ENCODE data around the gene RIOK3. TPM values are rescaled to one million over a fixed set of nuclear protein-coding genes. Genes with fewer than 3 reads are reported as not detected.
"Not testable (repeated sequence)": the region's sequence is repeated elsewhere in the genome, so short reads cannot be mapped to it uniquely, and the experiment has no call there.

Gene RIOK3, protein sequence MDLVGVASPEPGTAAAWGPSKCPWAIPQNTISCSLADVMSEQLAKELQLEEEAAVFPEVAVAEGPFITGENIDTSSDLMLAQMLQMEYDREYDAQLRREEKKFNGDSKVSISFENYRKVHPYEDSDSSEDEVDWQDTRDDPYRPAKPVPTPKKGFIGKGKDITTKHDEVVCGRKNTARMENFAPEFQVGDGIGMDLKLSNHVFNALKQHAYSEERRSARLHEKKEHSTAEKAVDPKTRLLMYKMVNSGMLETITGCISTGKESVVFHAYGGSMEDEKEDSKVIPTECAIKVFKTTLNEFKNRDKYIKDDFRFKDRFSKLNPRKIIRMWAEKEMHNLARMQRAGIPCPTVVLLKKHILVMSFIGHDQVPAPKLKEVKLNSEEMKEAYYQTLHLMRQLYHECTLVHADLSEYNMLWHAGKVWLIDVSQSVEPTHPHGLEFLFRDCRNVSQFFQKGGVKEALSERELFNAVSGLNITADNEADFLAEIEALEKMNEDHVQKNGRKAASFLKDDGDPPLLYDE
- 10 to 100 TPM; 33.1 to 37.2 (median 35.0) TPM for polyA plus RNA-seq

DNA sequence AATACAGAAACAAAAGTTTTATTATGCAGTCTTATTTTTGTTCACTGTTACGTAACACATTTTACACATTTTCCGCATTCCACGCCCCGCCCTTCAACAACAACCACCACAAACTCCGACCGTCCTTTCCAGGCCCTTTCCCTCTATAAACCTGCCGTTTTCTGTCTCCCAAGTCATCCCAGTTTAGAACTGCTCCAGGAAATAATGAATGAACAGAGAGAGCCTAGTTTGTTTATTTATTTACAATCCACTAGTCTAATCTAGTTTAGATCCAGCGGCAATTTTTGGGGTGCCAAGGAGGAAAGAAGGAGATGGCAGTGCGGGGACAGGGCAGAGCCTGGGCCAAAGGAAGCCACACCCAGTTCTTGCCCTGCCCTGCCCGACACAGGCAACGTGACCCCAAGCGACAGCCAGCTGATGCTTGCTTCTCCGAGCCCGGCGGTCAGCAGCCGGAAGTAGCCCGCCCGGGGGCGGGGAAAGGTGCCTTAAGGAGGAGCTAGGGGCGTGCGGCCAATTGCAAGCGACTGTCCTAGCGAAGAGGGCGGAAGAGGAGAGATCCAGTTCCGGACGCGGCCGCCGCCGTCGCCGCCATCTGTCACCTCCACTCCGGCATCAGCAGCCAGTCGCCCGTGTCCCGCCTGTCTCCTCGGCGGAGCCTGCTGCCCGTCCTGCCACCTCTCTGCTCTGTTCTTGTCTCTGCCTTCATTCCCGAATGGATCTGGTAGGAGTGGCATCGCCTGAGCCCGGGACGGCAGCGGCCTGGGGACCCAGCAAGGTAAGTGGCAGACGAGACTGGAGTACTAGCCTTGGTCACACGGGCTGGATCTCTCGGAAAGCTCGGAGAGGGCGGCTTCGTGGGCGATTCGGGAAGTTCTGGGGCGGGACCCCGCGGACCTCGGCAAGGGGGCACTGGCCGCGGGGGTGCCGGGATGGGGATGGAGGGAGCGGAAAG lies at the start of gene RIOK3:
Gene RIOK3, plus strand, starts transcription at position 560 of the 952 bp plus-strand sequence. Its CDS starts 153 bp downstream, at position 713.
- H3K27ac ChIP-seq (ENCODE audit: low read depth, low read length) = peak within 1 kb of the TSS; percentile 68
- 0 to 1% (median 0%) methylated on average over 59 to 60 of the region's 60 CpGs for WGBS, 3 donors

DNA sequence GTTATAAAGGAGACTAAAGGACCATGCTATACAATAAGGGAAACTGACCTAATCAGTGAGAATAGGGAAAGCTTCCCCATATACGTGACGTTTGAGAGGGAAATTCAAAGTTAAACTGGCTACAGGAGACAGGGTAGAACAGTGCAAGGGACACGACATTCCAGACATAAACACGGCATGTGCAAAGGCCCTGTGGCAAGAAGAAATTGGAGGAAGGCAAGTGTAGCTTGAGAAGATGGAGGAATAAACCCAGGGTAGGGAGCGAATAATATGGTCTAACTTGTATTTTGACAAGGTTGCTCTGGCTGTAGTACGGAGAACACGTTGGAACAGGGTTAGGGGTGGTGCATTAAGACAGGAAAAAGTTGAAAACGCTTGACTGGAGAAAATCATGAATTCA lies 49.8 kb upstream of the RIOK3 start:
- 96 to 97% (median 96%) methylated on average over 8 of the region's 8 CpGs for WGBS, 3 donors
- H3K27ac ChIP-seq (ENCODE audit: low read depth, low read length) = no peak overlapping the region

DNA sequence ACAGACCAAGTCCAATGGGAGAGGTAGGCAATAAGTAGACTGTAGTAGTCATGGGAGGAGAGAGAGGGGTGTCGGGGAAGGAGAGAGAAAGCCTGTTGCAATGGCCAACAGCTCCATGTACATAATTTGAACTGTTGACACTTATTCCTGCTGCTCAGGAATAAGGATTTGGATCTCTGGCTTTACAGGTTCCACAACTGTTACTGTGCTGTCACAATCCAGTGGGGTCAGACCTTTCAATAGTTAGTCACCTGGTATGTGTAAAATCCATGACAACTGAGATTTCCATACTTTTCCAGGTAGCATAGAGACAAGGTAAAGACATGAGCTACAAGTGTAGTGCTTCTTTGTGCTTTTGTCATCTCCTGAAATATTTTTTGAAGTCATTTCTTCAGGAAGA lies 47.5 kb upstream of the RIOK3 start:
- 95 to 100% (median 100%) methylated on average over 1 of the region's 1 CpG for WGBS, 3 donors
- H3K27ac ChIP-seq (ENCODE audit: low read depth, low read length) = no peak overlapping the region

DNA sequence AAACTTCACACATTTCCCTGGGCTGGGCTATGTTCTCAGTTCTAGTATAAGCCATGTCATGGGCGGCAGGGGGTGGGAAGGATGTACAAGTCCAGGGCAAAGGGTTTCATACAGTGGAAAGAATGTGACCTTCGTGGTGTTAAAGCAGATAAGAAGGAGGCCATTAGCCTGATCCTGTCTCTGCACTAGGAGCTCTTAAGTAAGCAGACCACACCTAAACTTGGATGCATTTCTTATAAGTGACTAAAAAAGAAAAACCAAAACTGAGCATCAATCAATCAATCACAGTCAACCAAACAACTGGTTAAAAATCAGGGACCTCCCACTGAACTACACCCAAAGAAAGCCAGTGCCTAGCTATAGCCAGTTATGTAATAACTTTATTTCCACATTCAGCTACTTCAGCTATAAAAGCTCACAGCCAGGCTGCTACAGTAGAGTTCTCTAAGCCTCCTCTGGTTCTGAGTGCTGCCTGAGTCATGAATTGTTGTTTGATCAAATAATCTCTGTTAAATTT lies 46.8 kb upstream of the RIOK3 start:
- WGBS, 3 donors = 55 to 67% (median 62%) methylated on average over 2 of the region's 2 CpGs

DNA sequence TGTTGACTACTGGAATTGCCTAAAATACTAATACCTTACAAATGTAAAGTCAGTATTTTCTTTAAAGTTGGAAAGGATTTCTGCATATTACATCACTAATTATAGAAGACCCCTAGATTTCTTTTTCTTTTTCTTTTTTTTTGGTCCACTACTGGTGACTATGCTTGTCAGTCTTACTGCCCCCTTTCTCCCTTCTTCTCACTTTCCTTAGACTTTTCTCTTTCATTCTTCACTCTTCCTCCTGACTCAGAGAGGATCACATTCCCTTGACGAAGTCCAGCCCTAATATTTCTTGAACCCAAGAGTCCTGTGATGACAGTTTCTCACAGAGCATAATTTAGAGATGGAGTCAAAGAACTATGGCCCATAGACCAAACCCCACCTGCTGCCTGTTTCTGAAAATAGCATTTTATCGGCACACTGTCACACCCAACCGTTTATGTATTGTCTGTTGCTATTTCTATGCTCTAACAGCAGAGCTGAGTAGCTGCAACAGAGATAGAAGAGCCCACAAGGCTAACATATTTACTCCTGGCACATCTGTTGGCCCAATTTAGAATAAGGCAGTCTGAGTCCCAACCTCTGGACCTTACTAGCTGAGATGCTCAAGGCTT lies 40.6 kb upstream of the RIOK3 start:
- H3K27ac ChIP-seq (ENCODE audit: low read depth, low read length) = no peak overlapping the region
- 62 to 75% (median 63%) methylated on average over 3 of the region's 3 CpGs for WGBS, 3 donors

More for the DNA sequence above, 46.8 kb upstream of the RIOK3 start:
- no peak overlapping the region for H3K27ac ChIP-seq (ENCODE audit: low read depth, low read length)

DNA sequence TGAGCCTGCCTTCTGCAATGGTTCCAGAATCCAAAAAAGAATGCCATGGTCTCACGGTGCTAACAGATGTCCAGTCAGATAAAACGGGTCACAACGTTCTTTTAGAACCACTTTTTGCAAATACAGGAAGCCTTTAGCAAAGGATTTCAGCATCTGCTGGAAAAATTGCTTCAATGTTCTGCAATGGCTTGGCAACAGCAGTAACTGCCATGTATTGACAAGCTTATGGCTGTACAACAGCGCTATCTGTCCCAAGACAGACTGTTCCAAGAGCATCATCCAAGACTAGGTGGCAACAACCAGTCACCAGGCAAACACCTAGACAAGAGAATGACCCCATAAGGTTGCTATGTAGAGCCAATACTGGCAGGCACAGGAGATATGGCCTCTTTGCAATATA lies 37.6 kb upstream of the RIOK3 start:
- no peak overlapping the region for H3K27ac ChIP-seq (ENCODE audit: low read depth, low read length)
- 41 to 74% (median 53%) methylated on average over 4 of the region's 4 CpGs for WGBS, 3 donors

DNA sequence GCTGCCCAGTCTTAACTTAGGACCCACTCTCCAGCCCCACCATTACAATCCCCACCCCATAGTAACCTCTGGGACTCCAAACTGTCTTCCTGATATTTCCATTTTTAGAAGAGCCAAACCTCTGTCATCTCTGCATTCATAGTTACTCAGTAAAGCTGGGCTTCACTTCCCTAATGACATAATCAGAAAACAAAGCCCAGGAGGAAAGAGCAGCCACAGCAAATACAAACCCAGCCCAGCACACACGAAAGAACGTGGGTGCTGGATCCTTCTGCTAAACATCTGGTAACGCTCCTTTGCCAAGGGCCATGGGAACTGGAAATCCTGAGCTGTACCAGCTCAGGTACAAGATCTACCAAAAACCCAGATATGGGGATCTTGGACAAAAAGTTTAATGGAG lies 36.8 kb upstream of the RIOK3 start:
- 27 to 58% (median 36%) methylated on average over 3 of the region's 3 CpGs for WGBS, 3 donors
- no peak overlapping the region for H3K27ac ChIP-seq (ENCODE audit: low read depth, low read length)

DNA sequence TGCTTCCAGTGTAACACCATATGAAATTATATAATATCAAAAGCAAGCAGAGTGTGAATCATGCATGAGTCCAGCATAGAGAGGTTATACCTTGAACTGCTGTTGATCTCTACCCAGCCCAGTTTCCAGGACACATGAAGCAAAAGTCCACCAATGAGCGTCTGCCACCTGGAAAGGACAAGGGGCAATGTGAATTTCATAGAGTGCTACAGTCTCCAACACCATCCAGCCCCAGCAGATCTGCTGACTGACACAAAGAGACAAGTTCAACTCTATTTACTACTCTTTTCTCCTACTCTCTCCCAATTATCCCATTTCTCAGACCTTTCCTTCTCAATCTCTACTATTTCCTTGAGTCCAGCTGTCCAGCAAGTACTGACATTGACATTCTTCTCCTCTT lies 31.8 kb upstream of the RIOK3 start:
- no peak overlapping the region for H3K27ac ChIP-seq (ENCODE audit: low read depth, low read length)
- WGBS, 3 donors = 100% methylated on average over 1 of the region's 1 CpG

DNA sequence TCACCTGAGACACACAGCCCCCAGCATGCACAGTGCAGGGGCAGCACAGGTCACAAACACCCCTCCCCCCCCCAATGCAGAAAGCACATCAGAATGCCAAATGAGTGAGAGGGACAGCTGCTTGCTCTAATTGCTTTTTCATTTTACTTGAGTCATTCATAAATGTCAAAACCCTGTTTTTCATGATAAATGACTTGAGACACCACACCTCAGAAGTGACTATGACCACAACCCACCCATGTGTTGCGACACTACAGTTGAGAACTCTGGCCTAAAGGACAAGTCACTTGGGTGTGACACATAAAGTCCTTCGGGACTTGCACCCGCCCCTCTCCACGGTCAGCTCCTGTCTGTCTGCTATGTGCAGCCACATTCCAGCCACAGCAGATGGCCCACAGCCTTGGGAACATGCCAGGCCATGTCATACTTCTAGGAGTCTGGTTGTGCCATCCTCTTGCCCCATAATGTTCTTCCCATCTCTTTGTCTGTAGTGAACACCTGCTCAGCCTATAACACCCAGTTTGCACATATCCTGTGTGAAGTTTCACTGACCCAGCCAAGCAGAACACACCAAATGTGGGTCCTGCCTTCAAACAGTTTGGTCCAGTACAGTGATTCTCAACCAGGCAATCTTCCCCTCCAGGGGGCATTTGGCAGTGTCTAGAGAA lies 30.2 kb upstream of the RIOK3 start:
- WGBS, 3 donors = 37 to 86% (median 42%) methylated on average over 4 of the region's 4 CpGs
- H3K27ac ChIP-seq (ENCODE audit: low read depth, low read length) = no peak overlapping the region

DNA sequence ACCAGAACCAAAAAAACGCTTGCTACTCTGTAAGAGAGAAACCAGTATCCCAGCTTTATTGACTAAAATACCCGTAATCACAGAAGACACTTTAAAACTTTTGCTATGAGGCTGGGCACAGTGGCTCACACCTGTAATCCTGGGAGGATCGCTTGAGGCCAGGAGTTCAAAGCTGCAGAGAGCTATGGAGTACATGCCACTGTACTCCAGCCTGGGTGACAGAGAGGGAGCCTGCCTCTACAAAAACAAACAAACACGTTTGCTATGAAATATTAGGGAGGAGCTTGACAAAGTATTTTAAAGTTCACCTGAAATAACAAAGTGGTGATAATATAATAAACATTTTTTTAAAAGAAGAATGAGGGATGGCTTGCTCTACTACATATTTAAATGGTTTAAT lies 28.5 kb upstream of the RIOK3 start:
- WGBS, 3 donors = 87 to 92% (median 89%) methylated on average over 4 of the region's 4 CpGs
- no peak overlapping the region for H3K27ac ChIP-seq (ENCODE audit: low read depth, low read length)

DNA sequence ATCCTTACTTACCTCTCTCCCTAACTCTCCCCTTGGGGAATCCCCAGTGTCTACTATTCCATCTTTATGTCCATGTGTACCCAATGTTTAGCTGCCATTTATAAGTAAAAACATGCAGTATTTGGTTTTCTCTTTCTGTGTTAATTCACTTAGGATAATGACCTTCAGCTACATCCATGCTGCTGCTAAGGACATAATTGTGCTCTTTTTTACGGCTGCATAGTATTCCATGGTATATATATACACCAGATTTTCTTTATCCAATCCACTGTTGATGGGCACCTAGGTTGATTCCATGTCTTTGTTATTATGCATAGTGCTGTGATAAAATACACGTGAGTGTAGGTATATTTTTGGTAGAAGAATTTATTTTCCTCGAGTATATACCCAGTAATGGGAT lies 24.3 kb upstream of the RIOK3 start:
- 65 to 96% (median 84%) methylated on average over 3 of the region's 3 CpGs for WGBS, 3 donors
- no peak overlapping the region for H3K27ac ChIP-seq (ENCODE audit: low read depth, low read length)

DNA sequence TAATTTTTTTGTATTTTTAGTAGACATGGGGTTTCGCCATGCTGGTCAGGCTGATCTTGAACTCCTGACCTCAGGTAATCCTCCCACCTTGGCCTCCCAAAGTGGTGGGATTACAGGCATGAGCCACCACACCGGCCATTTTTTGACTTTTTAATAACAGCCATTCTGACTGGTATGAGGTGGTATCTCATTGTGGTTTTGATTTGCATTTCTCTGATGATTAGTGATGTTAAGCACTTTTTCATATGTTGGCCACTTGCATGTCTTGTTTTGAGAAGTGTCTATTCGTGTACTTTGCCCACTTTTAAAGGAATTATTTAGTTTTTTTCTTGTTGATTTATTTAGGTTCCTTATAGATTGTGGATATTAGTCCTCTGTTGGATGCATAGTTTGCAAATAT lies 23.5 kb upstream of the RIOK3 start:
- H3K27ac ChIP-seq (ENCODE audit: low read depth, low read length) = not testable (repeated sequence)
- WGBS, 3 donors = 53 to 61% (median 56%) methylated on average over 3 of the region's 3 CpGs

DNA sequence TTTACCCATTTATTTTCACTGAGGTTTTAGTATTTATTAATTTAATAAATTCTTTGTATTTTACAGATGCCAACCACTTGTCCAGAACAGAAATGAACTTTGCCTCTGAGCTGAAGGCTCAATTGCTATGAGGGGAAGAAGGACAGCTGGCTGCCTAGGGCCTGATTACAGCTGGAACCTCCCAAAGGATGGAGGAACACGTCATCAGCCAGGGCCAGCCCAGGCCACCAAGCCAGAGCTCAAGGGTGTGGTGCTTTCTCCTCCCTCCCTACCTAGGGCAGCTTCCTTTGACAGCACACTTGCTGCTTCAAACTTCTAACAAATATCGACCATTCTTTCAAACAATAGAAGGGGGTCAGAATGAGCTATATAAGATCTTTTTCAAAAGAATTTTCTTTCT lies 19.7 kb upstream of the RIOK3 start:
- no peak overlapping the region for H3K27ac ChIP-seq (ENCODE audit: low read depth, low read length)
- WGBS, 3 donors = 51 to 76% (median 72%) methylated on average over 2 of the region's 2 CpGs

DNA sequence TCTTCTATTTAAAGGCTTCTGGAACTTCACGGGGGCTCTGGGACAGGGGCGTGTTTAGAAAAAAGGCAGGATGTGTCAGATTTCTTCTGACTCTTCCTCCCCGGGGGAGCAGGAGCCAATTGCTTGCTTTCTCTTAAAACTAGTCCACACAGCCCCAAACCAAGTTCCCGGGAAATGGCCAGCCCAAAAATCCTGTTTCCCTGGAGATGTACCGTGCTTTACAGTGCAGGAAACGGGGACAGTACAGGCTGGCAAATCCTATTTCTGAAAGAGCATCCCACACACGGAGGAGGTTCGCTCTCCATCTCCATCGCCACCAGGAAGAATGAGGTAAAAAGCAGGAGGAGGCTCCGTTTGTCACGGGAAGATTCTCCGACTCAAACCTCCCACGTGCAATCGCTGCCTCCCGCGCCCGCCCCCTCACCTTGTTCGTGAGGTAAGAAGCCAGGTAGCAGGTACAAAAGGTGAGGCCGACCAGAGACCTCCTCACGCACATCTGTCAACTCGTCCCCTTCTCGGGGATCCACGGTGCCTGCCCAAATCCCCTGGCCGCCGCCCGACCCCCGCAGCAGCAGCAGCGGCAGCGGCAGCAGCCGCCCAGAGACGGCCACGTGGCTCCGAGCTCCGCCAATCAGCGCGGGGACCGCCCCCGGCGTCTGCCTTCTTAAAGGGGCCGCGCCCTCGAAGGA lies 15.6 kb upstream of the RIOK3 start:
- WGBS, 3 donors = 0 to 1% (median 0%) methylated on average over 42 of the region's 42 CpGs
- no peak overlapping the region for H3K27ac ChIP-seq (ENCODE audit: low read depth, low read length)

DNA sequence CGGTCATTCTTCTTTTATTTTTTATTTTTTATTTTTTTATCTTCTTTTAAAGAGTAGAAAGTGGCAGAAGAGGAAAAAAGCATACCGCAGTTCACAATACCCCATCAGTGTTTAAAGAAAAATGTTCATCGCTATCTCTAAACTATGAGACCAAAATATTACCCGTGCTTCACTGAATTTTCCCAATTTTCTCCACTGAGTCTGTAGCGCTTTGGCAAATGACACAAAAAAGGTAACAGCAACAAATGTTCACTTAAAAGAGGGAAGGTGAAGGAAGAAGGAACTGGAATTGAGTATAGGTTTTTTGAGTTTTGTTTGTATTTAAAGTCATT lies 15.1 kb upstream of the RIOK3 start:
- WGBS, 3 donors = 33 to 42% (median 33%) methylated on average over 5 of the region's 5 CpGs
- no peak overlapping the region for H3K27ac ChIP-seq (ENCODE audit: low read depth, low read length)

DNA sequence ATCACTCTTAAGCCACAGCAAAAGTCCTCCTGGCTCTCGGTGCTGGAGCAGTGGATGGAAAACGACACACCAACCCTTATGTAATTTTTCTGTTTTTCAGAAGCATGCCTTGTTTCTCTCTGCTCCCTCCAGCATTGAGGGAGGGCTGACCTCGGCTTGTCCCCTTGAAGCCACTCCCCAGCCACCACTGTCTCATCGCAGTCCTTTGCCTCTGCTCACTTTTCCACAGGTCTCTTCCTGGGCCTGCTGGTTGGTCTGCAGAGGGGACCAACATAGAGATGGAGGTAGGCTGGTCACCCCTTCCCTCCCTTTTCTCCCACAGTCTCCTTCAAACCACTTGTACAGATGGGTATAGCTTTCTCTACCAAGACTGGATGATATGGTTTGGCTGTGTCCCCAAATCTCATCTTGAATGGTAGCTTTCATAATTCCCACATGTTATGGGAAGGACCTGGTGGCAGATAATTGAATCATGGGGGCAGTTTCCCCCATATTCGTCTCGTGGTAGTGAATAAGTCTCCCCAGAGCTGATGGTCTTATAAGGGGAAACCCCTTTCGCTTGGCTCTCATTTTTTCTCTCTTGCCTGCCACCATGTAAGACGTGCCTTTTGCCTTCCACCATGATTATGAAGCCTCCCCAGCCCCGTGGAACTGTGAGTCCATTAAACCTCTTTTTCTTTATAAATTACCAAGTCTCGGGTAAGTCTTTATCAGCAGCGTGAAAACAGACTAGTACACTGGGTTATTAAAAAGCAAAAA lies 14.3 kb upstream of the RIOK3 start:
- 82 to 86% (median 84%) methylated on average over 11 of the region's 11 CpGs for whole genome bisulfite sequencing, 3 donors
- no peak overlapping the region for H3K27ac ChIP-seq (ENCODE audit: low read depth, low read length)

DNA sequence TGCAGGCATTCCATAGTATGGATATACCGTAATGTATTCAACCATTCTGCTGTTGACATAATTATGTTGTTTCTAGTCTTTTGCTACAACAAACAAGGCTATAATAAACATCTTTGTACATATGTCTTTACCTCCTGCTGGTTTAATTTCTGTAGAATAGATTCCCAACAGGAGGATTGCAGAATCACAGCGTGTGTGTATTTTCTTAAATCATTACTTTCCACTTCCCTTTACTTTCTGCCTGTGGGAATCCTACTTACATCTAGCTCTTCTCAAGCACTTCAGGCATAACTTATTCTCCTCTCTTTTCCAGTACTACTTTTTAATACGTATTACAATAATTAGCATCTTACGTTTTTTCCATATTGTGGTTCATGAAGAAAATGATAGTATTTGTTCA lies 13.0 kb upstream of the RIOK3 start:
- no peak overlapping the region for H3K27ac ChIP-seq (ENCODE audit: low read depth, low read length)
- WGBS, 3 donors = 82 to 92% (median 86%) methylated on average over 4 of the region's 4 CpGs
